Heart right ventricle (tissue), 16 donors: ENCODE data around the gene DCDC2C. TPM values are rescaled to one million over a fixed set of nuclear protein-coding genes. Genes with fewer than 3 reads are reported as not detected.

Source experiments
- ATAC-seq, 8 donors: fragments of 200-7000 bp; cut with Tn5 transposase; one replicate each; pipeline ENCODE4 v1.9.1; 2020; ENCODE audit warnings: mild to moderate bottlenecking in 8 of 8, moderate library complexity in 8 of 8, moderate number of reproducible peaks in 1 of 8
- DNase-seq, 2 donors: peaks; one replicate each; pipeline ENCODE4 v3.0.0-alpha.2; 2020
- H3K27ac ChIP-seq, 10 donors: fragments of 200-600 bp; sonication (generic) in 2 of 10; one replicate each; pipeline versions ENCODE4 v1.5.0 to v1.8.0; 2020 to 2022; ENCODE audit warnings: mild to moderate bottlenecking in 3 of 10
- H3K27me3 ChIP-seq, 7 donors: fragments of 200-600 bp; one replicate each; pipeline ENCODE4 v1.8.0; 2021 to 2022; ENCODE audit warnings: mild to moderate bottlenecking in 2 of 7
- H3K36me3 ChIP-seq, 9 donors: fragments of 200-600 bp; sonication (generic) in 1 of 9; one replicate each; pipeline versions ENCODE4 v1.5.0 to v1.8.0; 2020 to 2022; ENCODE audit warnings: mild to moderate bottlenecking in 2 of 9
- H3K4me1 ChIP-seq, 9 donors: fragments of 200-600 bp; sonication (generic) in 1 of 9; one replicate each; pipeline versions ENCODE4 v1.5.0 to v1.8.0; 2020 to 2022; ENCODE audit warnings: mild to moderate bottlenecking in 4 of 9
- H3K4me3 ChIP-seq, 10 donors: fragments of 200-600 bp; sonication (generic) in 2 of 10; one replicate each; pipeline versions ENCODE4 v1.5.0 to v1.8.0; 2020 to 2022; ENCODE audit warnings: mild to moderate bottlenecking in 7 of 10, moderate library complexity in 2 of 10
- H3K9me3 ChIP-seq, 11 donors: fragments of 200-600 bp in 10 of 11; sonication (generic) in 2 of 11; one replicate each; pipeline versions ENCODE4 v1.5.0 to v1.8.0; 2013 to 2022; ENCODE audit warnings: mild to moderate bottlenecking in 2 of 11, control low read depth in 1 of 11, moderate library complexity in 1 of 11
- CTCF ChIP-seq, 9 donors: fragments of 200-600 bp; sonication (generic) in 2 of 9; IDR thresholded peaks; one replicate each; pipeline versions ENCODE4 v1.5.0 to v1.8.0; 2021 to 2022; ENCODE audit warnings: antibody characterized with exemption in 9 of 9, mild to moderate bottlenecking in 5 of 9, moderate library complexity in 1 of 9
- WGBS, 2 donors: extraction: QIAGEN DNeasy Blood & Tissue Kit; methylation state at CpG; one replicate each; pipeline ENCODE4 v1.1.7; 2013; ENCODE audit warnings: inconsistent platforms in 1 of 2; 5-methylcytosine and 5-hydroxymethylcytosine counted together
- intact Hi-C, 10 donors: fragments of 100-400 bp; cut with DNase I; formaldehyde crosslinking; loops; one replicate each; pipeline versions ENCODE4 v1.11.1 to v1.14.2; 2022
- polyA plus RNA-seq, 2 donors: library from polyadenylated mRNA; stranded (reverse); fragments of 200-250 nt; gene quantifications; one replicate each; pipeline ENCODE4 v1.2.3, GENCODE V29; 2013
- total RNA-seq, 10 donors: library from RNA; stranded (reverse); fragmentation: NEBNext Ultra II Directional in 3 of 10; extraction: Animal tissue kit (Norgen Biotek cat#: 25700) in 3 of 10; gene quantifications; one replicate each; pipeline versions ENCODE4 v1.2.1 to v1.2.4, GENCODE V29; 2021 to 2023
- donor health status: Arrhythmogenic right ventricular cardiomyopathy.
- donor health status: ischemic (EF 13 %, LVEDD 7.1; RV severe dilation, severe dysfunction).
- donor health status: healthy with polysubstance abuse.
- donor health status: DM: no; HTN: yes; CAD: no.
- donor health status: DM: no; HTN: no; CAD: no.
- donor health status: ischemic (EF 25% LVEDD 6.9; RV normal size, moderate dysfunction).
- donor health status: ischemic (EF 25% LVEDD 5.7; RV mildly dilated, moderate dysfunction).
- donor health status: healthy.
- donor health status: DM: yes; HTN: yes; CAD: no.
- donor health status: Ischemic cardiomyopathy.
- donor health status: ischemic (EF 35%, LVEDD 5.7; RV mildly dilated, moderate dysfunction).
- donor health status: nonischemic (EF 11% LVEDD 7.7; RV severe dilation, severe dysfunction).
- donor health status: DM: yes; HTN: yes; CAD: no.
- donor health status: PGD.
- donor health status: ischemic (EF 29% LVEDD 5.4; RV normal size, mild dysfunction).
- donor health status: nonischemic (EF 23%, LVEDD 6.1; RV moderate dilation, normal function).

Gene DCDC2C
- total and polyA plus RNA-seq, 12 donors = 0.66 TPM; not detected in 11

- ATAC-seq (no peak), DNase-seq (no peak)
- Histone ChIP-seq H3K36me3 (no peaks in the 10 kb centered on the region), H3K4me3 (no peak overlapping the region), H3K9me3 (no peaks in the 10 kb centered on the region), H3K4me1 (peaks cover 0 to 12% (median 8%) of the 10 kb centered on the region in 9 donors), H3K27ac (no peak overlapping the region), H3K27me3 (peaks cover 0 to 10% (median 0%) of the 10 kb centered on the region in 7 donors)
- TF ChIP-seq CTCF (IDR thresholded peaks at IDR 0.05) = no peak
- intact Hi-C loops = no loop called here
- 50 to 78% methylated on average over 3 of the region's 3 CpGs for WGBS, 2 donors
These were observed 39.3 kb upstream of the DCDC2C start for GRCh38 chr2:3664118-3664517.

GRCh38 chr2:3664925-3665324 lies 38.5 kb upstream of the DCDC2C start:
- ATAC-seq (no peak), DNase-seq (no peak)
- peaks cover 0 to 4% (median 0%) of the 10 kb centered on the region in 9 donors for H3K4me1 ChIP-seq
- 85 to 91% methylated on average over 8 of the region's 8 CpGs for WGBS, 2 donors
- intact Hi-C loops = no loop called here
- H3K9me3 ChIP-seq = no peaks in the 10 kb centered on the region
- peaks cover 0 to 10% (median 0%) of the 10 kb centered on the region in 7 donors for H3K27me3 ChIP-seq
- TF ChIP-seq CTCF (IDR thresholded peaks at IDR 0.05) = no peak
- H3K27ac ChIP-seq = no peak overlapping the region
- H3K4me3 ChIP-seq = no peak overlapping the region
- H3K36me3 ChIP-seq = no peaks in the 10 kb centered on the region

- H3K27ac ChIP-seq = no peak overlapping the region
- H3K27me3 ChIP-seq = peaks cover 0 to 13% (median 0%) of the 10 kb centered on the region in 7 donors
- intact Hi-C loops = no loop called here
- H3K4me1 ChIP-seq = no peaks in the 10 kb centered on the region
- H3K4me3 ChIP-seq = no peak overlapping the region
- TF ChIP-seq CTCF (IDR thresholded peaks at IDR 0.05) = no peak
- WGBS, 2 donors = 88 to 90% methylated on average over 16 of the region's 16 CpGs
- ATAC-seq (no peak), DNase-seq (no peak)
- H3K36me3 ChIP-seq = no peaks in the 10 kb centered on the region
- no peaks in the 10 kb centered on the region for H3K9me3 ChIP-seq
These were observed 37.3 kb upstream of the DCDC2C start for GRCh38 chr2:3665886-3666612.

- no peak for DNase-seq
- H3K27me3 ChIP-seq = peaks cover 0 to 13% (median 0%) of the 10 kb centered on the region in 7 donors
- no peaks in the 10 kb centered on the region for H3K9me3 ChIP-seq
- WGBS, 2 donors = 91 to 92% methylated on average over 18 of the region's 18 CpGs
- TF ChIP-seq CTCF (IDR thresholded peaks at IDR 0.05) = no peak
- H3K27ac ChIP-seq = no peak overlapping the region
- intact Hi-C loops = no loop called here
- no peaks in the 10 kb centered on the region for H3K4me1 ChIP-seq
- no peak for ATAC-seq
- H3K36me3 ChIP-seq = no peaks in the 10 kb centered on the region
- no peak overlapping the region for H3K4me3 ChIP-seq
These were observed 36.8 kb upstream of the DCDC2C start for GRCh38 chr2:3666613-3666975.
